NCI-H1694 treated with DMSO at 0.1 percent for 48 hours (cell line): ENCODE measurements around the gene CKAP4.

Experiments
- DNase-seq: peaks from one replicate; lab custom pipeline; 2025; lab: John Stamatoyannopoulos, UW

The CKAP4 gene

GRCh38 chr12:106274012-106274411, 26.2 kb upstream of the CKAP4 start:
- no peak for DNase-seq

GRCh38 chr12:106273491-106273890, 25.7 kb upstream of the CKAP4 start:
- no peak for DNase-seq

GRCh38 chr12:106271575-106272505, 24.0 kb upstream of the CKAP4 start:
- no peak for DNase-seq

DNA sequence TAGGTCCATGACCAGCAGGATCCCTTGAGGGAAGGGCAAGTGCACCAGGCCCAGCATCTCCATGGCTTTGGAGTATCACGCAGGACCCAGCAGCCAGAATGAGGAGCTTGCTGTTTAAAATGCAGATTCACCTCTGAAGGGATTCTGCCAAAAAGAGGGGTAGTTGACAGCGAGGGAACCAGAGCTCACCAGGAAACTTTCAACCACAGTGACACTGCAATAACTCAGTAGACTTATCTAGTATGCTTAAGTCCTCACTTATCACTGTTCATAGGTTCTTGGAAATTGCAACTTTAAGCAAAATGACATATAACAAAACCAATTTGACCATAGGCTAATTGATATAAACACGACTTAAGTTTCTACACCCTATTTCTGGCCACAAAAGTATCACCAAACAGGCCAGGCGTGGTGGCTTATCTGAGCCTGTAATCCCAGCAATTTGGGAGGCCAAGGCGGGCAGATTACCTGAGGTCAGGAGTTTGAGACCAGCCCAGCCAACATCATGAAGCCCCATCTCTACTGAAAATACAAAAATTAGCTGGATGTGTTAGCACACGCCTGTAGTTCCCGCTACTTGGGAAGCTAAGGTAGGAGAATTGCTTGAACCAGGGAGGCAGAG, 21.4 kb upstream of the CKAP4 start:
- DNase-seq: no peak

GRCh38 chr12:106267535-106267934, 19.7 kb upstream of the CKAP4 start:
- no peak for DNase-seq

- no peak for DNase-seq
These were observed 17.3 kb upstream of the CKAP4 start for GRCh38 chr12:106265116-106265515.

GRCh38 chr12:106258935-106259334, 11.1 kb upstream of the CKAP4 start:
- DNase-seq: no peak

DNA sequence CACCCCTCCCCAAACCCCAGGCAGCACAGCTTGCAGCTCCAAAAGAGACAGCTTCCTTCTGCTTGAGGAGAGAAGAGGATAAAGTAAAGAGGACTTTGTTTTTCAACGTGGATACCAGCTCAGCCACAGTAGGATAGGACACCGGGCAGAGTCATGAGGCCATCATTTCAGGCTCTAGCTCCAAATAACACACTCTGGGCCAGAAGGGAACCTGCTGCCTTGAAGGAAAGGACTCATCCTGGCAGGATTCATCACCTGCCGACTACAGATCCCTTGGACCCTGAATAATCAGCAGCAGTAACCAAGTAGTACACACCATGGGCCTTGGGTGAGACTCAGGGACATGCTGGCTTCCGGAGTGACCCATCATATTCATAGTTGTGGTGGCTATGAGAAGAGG, 10.4 kb upstream of the CKAP4 start:
- no peak for DNase-seq

- no peak for DNase-seq
These were observed 8.7 kb upstream of the CKAP4 start for GRCh38 chr12:106256524-106256923.

- no peak for DNase-seq
These were observed 8.1 kb upstream of the CKAP4 start for GRCh38 chr12:106255952-106256351.

DNA sequence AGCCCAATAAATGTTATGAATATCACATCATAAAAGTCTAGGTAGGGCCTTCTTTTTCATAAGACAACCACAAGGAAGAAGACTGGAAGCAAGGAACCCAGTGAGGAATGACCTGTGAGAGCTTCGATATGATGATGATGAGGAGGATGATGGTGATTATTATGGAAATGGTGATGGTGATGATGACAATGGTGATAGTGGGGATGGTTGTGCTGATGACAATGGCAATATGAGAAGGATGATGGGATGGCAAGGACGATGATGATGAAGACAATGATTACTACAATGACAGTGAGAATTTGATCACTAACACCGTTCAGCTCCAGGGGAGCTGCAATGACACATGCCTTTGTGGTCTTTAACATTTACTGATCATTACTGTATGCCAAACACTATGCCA, 7.7 kb upstream of the CKAP4 start:
- DNase-seq: no peak

- no peak for DNase-seq
These were observed 6.9 kb upstream of the CKAP4 start for GRCh38 chr12:106254724-106255123.

DNA sequence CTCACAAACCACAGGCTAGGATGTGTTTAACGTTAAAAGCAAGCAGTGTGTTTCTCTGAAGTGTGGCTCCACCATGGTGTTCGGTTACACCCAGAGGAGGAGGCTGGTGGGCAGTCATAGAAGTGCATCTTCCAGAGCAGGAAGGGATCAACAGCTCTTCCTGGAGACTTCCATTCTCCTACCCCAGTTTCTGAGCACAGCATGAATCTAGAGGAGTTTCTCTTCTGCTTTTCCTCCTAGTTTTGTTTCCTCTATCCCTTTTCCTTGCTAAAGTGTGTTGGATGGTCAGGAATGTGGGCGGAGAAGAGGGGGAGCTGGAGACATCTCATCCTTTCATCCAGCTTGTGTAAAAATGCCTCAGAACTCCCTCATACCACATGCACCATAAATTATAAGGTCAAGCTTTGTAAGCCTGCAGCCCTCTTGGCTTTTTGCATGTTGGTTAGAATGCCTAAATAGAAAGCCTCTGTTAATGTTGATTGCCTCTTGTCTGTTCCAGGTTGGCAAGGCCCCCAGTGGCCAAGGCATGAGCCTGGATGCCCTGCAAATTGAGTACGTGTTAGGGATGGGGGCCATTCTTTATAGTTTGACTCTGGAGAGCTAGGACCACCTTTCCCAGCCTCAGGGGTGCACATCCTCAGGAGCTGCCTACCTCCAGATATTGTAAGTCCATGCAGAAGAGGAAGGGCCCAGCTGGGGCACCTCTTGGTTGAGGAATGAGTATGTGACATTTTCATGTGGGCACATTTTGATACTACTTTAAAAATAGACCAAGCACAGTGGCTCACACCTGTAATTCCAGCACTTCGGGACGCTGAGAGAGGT, 4.0 kb upstream of the CKAP4 start:
- DNase-seq: no peak

DNA sequence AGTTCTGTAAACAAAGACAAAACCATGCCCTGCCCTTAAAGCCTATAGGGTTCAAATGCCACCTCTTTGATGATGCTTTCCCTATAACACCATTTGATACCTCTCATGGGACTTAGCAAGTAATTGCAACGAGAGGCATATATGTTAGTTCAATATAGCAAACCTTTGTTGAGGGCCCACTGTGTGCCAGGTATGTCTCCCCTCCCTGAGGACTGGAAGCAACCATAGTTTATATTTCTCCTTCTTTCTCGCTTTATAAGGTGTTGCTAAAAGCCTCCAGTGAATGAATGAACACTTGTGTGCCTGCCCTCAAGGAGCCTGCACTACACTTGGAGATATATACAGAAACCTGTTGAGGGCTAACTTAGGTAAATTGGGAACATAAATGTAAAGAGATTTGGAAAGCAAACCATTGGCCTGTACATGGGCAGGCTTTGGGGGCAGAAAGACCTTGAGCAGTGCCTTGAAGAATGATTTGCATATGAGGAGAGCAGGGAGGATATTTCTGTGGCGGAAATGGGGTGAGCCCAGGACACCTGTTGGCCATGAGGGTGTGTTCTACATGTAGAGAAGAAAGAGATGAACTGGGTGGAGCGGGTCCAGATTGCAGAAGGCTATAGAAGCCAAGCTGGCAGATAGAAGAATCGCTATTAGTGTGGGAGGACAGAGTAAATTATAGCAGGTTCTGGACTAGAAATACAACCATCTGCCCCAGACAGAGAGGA, 1.8 kb upstream of the CKAP4 start:
- peak; percentile 4 for DNase-seq

- DNase-seq: peak; percentile 6
These were observed 1.1 kb upstream of the CKAP4 start for GRCh38 chr12:106248846-106249371.

DNA sequence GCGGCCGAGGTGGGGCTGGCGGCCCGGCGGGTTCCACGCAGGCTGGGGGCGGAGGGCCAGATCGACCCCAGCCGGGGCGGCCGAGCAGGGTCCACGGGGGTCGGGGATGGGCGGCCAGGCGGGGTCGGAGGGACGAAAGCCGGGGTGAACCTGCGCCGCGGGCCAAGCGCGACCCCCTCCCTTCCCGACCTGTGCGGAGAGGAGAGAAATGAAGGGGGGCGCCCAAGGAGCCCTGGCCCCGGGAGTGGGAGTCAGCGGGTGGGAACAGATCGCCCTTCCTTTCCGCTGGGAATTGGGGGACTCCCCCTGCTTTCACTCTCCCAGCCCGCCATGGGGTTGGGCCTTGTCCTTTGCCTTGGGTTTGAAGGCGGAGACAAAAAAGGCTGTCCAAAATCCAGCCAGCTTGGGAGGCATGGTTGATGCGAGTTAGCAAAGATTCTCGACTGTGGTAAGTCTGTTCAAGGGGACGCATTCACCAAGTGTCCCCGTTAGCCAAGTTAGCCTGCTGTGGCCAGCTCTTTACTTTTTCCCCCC, 559 bp upstream of the CKAP4 start:
- DNase-seq: no peak

DNA sequence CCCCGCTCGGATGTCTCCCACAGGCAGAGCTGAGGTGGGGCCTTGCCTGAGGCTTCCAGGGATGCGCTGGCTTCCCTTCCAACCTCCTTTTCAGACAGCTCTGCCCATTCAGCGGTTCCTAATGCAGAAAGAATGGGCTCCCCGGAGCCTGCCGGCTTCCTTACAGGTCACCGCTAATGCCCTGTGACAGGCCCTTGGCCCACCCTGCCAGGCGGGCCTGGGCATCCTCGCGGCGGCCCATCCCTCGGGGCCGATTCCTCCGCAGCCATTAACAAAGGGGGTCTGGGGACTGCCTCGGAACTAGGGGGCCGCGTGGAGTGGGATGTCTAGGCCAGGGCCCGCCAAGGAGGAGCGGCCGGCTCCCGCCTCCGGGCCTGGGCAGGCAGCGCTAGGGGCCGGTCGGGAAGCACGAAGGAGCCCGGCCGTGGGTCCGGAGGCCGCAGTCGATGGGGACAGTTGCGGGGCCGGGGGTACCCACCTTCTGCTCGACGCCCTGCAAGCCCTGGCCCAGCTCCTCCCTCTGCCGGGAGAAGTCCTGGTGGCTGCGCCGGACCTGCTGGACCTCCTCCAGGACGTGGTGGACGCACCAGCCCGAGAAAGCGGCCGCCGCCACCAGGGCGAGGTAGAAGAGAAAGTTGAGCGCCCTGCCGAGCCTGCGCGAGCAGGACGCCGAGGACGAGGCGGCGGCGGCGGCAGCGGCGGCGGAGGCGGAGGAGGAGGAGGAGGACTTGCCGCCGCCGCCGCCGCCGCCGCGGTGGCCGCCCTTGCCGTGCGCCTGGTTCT, 738 bp downstream of the CKAP4 start:
- DNase-seq: no peak

GRCh38 chr12:106245767-106246166, 2.1 kb downstream of the CKAP4 start:
- no peak for DNase-seq

- no peak for DNase-seq
These were observed 4.2 kb downstream of the CKAP4 start for GRCh38 chr12:106243620-106244019.

DNA sequence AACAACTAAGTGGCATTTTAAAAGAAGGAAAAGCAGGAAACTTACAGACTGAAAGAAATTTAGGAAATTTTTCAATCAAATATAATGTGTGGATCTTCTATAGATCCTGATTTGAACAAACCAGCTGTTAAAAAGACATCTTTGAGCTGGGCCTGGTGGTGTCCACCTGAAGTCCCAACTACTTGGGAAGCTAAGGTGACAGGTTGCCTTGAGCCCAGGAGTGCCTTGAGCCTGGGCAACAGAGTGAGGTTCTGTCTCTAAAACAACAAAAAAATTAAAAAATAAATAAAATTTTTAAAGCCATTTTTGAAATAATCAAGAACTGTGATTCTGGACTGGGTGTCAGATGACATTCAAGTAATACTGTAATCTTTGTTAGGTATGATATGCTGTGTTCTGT, 7.0 kb downstream of the CKAP4 start:
- no peak for DNase-seq

- DNase-seq: no peak
These were observed 7.9 kb downstream of the CKAP4 start for GRCh38 chr12:106239951-106240335.
